Stimulated activated CD4-positive, alpha-beta T cell treated with anti-CD3 and anti-CD28 coated beads, Interleukin-12 subunit alpha, Interleukin-12 subunit beta, amount 100 ng/mL, for 24 hours (primary cell): ENCODE data around the gene AHRR.

Experiments
- DNase-seq, 2 experiments: peaks; one replicate each; pipeline ENCODE4 v3.0.0-alpha.2; 2020; ENCODE audit warnings: low read depth in 2 of 2

Gene AHRR

GRCh38 chr5:415928-416635 lies 94.6 kb downstream of the AHRR start:
- no peak for DNase-seq

DNA sequence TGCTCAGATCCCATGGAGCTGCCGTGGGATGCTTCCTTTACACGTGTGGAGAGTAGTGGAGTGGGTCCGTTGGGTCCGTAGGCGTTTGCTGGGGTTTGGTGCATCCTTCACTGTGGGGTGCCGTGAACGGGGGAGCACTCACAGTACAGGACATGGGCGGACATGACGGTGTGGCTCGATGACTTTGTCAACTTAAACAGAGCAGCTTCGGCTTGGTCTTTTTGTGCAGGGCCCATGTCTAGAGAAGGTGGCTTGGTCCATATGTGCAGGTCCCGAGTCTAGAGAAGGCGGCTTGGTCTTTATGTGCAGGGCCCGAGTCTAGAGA lies 95.1 kb downstream of the AHRR start:
- DNase-seq: no peak

GRCh38 chr5:417301-418161 lies 96.0 kb downstream of the AHRR start:
- no peak for DNase-seq

GRCh38 chr5:418162-419121 lies 96.9 kb downstream of the AHRR start:
- no peak for DNase-seq

GRCh38 chr5:419970-420369 lies 98.5 kb downstream of the AHRR start:
- DNase-seq: no peak

DNA sequence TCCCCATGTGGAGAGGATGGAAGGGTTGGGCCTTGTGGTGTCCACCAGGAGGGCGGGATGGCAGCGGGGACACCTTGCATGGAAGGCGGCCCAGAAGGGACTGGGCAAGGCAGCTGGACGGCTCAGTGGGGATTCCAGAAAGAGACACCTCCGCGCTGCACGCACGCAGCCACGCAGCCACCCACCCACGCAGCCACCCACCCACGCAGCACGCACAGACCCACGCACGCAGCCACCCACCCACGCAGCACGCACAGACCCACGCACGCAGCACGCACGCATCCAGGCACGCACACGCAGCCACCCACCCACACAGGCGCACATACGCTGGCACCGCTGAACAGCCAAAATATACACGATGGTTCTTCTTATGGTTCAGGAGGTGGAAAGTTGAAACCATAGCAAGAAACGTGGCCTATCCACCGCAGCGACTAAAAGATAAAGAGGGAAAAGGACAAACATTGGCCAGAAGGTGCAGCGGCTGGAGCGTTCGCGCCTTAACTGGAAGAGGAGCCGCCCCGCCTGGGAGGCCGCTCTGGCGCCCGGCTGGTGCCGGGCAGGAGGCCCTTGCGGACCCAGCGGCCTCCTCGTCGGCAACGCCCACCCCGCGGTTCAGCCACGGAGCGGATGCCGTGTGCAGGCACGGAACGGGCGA lies 99.2 kb downstream of the AHRR start:
- DNase-seq: no peak

DNA sequence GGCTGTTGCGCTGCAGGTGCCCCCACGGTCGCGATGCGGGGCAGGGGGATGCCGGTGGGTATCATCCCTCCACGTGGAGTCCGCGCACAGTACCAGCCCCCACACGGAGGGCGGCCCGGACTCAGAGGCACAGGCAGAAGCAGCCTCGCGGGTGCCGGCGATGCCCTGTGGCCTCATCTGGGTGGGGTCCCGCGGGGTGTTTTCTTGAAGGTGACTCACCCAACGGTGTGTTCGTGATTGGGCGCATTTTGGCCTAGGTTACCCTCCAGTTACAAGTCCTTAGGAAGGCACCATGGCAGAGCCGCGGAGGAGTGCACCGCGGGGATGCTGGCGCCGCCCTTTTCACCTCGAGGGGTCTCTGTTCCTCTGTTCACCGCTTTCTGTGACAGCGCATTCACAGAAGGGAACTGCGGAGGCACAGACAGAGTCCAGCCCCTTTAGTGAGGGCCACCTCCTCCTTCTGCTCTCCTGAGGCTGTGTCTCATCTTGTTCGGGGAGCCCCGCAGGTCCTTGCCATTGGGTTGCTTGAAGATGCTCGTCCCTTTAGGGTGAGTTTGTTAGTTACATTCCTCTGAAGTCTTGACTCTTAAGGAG lies 99.9 kb downstream of the AHRR start:
- no peak for DNase-seq

GRCh38 chr5:421901-422300 lies 100.4 kb downstream of the AHRR start:
- no peak for DNase-seq

GRCh38 chr5:422323-423232 lies 101.1 kb downstream of the AHRR start:
- no peak for DNase-seq

- DNase-seq: no peak
Observed at GRCh38 chr5:423233-423565, 101.7 kb downstream of the AHRR start.

GRCh38 chr5:423626-424261 lies 102.2 kb downstream of the AHRR start:
- DNase-seq: no peak

DNA sequence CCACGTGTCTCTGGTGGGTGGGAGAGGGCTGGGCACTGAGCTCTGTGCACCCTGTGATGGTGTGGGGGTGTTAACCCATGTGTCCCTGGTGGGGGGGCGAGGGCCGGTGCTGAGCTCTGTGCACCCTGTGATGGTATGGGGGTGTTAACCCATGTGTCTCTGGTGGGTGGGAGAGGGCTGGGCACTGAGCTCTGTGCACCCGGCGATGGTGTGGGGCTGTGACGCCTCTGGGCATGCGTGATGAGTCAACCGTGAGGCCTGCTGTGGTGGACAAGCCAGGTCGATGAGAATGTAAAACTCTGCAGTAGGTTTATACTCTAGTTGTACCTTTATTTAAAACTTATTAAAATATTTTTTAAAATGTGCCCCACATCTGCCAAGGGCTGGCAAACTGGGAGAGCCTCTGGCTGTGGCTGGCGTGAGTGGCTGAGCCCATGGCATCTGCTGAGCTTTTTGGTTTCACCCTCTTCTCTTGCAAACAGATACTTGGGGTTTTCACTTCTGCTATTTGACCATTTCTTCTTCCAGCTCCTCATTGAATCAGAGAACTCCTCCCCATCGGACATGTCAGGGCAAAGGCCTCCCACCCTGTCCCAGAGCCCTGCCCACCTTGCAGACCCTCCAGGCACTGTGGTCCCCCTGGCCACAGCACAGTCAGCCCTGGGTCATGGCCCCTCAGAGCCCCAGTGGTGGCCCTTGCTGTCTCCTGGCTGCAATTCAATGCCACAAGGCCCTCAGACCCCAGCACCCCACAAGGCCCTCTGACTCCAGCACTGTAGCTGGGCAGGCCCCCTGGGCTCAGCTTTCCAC lies 103.0 kb downstream of the AHRR start:
- no peak for DNase-seq

DNA sequence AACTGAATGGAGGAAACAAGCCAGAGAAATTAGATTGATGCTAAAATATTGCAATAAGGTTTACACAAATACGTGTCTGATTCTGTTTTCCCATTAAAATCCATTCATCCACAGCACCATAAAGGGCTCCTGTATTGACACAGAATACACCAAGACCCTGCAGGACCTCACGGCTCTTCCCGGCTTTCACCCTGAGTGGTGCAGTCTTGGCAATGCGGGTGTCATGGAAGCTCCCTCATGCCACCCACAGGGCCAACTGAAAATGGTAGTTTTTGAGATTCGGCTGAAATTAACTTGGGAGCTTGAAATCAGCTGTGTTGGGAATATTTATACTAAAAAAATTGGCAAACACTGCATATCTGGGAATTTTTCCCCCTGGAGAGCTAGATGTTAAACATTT lies 104.2 kb downstream of the AHRR start:
- DNase-seq: no peak

DNA sequence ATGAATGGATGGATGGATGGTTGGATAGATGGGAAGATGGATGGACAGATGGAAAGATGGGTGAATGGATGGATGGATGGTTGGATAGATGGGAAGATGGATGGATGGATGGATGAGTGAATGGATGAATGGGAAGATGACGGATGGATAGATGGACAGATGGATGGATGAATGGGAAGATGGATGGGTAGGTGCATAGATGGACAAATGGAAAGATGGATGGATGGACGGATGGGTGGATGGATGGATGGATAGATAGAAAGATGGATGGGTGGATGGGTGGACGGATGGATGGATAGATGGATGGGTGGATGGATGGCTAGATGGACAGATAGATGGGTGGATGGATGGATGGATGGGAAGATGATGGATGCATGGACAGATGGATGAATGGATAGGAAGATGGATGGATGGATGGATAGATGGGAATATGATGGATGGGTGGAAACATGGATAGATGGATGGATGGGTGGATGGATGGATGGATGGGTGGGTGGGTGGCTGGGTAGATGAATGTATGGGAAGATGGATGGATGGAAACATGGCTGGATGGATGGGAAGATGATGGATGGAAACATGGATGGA lies 105.0 kb downstream of the AHRR start:
- no peak for DNase-seq

DNA sequence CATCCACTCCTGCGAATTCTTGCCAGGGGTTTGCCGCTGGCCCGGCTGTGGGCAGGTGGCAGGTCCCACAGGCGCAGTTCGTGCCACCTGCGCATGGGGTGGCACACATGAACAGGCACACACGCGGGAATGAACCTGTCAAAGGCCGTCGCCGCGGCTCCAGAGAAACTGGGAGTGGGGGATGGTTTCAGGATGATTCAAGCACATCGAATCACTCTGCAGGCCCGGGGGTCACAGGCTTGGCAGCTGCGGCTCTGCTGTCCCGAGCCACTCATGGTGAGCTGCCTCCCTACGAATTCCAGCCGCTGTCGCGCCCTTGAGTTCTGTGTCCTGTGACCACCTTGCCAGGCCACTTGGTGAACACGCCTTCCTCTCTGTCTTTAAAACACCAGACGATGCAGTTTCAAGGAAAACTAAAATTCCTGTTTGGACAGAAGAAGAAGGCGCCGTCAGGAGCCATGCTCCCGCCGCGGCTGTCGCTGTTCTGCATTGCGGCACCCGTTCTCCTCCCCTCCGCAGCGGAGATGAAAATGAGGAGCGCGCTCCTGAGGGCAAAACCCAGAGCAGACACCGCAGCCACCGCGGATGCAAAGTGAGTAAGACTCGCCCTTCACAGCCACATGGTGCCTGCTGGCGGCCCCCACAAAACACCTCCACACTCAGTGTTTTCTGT lies 106.0 kb downstream of the AHRR start:
- DNase-seq: no peak

- DNase-seq: no peak
Observed at GRCh38 chr5:428219-428618, 106.7 kb downstream of the AHRR start.

- no peak for DNase-seq
Observed at GRCh38 chr5:428754-429452, 107.4 kb downstream of the AHRR start.
